ENCODE data around the gene CDK9.

- TF ChIP-seq CTCF (IDR thresholded peaks at IDR 0.05; ENCODE audit: low read depth, low read length) (no peak), EZH2phosphoT487 (IDR thresholded peaks at IDR 0.05; ENCODE audit: low read depth) (no peak)
These were observed 36.3 kb downstream of the CDK9 start for GRCh38 chr9:127822108-127822507.
